GM13976 (cell line): ENCODE measurements around the gene WNK2.

ENCODE experiments used
- DNase-seq: peaks from one replicate; pipeline ENCODE4 v3.0.0; 2012; ENCODE audit warnings: low spot score
- in situ Hi-C: fragments of 300-500 bp; cut with MboI; formaldehyde crosslinking; loops from one replicate; pipeline ENCODE4 v1.12.0; 2022; ENCODE audit warnings: low sequenced_read_pairs, mixed read lengths, inconsistent platforms; ENCODE audit not compliant: unreplicated experiment
- TF ChIP-seq, protein P1 (sequence below): IDR thresholded peaks from 2 replicates; pipeline ENCODE4 v1.5.1; 2012; ENCODE audit warnings: borderline replicate concordance, mild to moderate bottlenecking; ENCODE audit not compliant: insufficient read depth; ENCODE audit errors: extremely low read depth, missing control alignments, control extremely low read depth

Gene WNK2

DNA sequence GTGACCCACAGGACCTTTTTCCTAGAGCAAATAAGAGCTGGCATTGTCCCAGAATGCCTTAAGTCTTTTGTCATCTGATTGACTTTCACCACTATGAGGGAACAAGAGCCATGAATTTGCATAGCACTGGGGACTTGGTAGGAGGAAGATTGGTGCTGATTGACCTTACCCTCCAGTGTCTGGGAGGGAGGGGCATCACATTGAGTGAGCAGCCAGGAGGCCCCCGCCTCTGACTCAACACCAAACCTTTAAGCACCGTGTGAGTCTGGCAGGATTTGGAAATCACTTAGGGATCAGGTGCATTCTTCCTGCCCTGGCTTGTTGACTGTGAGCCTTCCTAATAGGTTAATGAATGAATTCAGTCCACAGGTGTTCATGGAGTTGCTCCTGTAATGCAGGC is 40.7 kb downstream of the WNK2 start:
- DNase-seq = no peak
- in situ Hi-C loops = no loop called here
- TF ChIP-seq, protein P1, sequence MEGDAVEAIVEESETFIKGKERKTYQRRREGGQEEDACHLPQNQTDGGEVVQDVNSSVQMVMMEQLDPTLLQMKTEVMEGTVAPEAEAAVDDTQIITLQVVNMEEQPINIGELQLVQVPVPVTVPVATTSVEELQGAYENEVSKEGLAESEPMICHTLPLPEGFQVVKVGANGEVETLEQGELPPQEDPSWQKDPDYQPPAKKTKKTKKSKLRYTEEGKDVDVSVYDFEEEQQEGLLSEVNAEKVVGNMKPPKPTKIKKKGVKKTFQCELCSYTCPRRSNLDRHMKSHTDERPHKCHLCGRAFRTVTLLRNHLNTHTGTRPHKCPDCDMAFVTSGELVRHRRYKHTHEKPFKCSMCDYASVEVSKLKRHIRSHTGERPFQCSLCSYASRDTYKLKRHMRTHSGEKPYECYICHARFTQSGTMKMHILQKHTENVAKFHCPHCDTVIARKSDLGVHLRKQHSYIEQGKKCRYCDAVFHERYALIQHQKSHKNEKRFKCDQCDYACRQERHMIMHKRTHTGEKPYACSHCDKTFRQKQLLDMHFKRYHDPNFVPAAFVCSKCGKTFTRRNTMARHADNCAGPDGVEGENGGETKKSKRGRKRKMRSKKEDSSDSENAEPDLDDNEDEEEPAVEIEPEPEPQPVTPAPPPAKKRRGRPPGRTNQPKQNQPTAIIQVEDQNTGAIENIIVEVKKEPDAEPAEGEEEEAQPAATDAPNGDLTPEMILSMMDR = no peak

DNA sequence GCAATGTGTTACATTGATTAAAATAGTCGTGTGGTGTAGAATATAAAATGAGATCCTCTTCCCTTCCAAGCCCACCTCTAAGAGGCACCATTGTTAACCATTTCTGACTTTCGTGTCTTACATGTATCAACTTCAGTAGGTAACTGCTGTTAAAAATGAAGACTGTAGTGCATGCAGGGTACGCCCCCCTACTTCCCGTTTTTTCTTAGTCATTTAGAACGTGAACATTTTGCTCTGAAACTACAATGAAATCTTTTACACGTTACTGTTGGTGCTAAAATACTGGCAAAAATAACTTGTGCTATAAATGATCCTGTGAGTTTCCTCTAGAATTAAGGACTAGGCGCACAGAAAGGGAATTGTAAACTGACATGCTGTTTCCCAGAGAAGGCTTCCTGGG is 41.5 kb downstream of the WNK2 start:
- TF ChIP-seq, protein P1 = no peak
- no peak for DNase-seq

DNA sequence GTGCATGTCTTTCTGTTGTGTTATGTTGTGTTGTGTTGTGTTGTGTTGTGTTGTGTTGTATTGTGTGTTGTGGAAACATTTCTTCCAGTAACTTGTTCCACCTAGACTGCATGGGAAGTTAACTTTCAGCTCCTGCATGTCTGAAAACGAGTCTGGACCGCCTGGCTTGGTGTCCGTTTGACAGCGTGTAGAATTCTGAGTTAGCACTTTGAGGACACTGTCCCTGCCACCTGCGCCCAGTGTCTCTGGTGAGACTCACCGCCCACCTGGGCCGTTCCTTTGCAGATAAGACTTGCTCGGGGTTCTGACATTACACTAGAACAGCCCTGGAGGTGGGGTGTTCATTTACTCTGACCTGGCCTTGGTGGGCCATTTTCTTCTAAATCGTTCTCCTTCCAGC is 42.0 kb downstream of the WNK2 start:
- TF ChIP-seq, protein P1 = no peak
- DNase-seq = no peak
- in situ Hi-C loops = no loop called here

More for the DNA sequence above, 41.5 kb downstream of the WNK2 start:
- in situ Hi-C loops = no loop called here

DNA sequence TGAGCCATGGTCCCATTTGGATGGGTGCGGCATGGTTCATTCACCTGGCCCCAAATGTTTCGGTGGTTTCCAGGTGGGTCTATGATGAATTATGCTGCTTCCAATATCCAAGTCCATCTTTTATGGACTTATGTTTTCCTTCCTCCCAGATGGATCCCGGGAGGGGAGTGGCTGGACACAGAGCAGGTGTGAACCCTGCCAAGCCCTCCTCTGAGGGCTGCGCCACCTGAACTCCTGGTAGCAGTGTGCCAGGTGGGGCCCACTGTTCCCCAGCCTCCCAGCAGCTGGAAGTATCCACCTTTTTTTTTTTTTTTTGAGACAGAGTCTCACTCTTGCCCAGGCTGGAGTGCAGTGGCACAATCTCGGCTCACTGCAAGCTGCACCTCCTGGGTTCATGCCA is 42.9 kb downstream of the WNK2 start:
- in situ Hi-C loops = no loop called here
- TF ChIP-seq, protein P1 = no peak
- DNase-seq = no peak

DNA sequence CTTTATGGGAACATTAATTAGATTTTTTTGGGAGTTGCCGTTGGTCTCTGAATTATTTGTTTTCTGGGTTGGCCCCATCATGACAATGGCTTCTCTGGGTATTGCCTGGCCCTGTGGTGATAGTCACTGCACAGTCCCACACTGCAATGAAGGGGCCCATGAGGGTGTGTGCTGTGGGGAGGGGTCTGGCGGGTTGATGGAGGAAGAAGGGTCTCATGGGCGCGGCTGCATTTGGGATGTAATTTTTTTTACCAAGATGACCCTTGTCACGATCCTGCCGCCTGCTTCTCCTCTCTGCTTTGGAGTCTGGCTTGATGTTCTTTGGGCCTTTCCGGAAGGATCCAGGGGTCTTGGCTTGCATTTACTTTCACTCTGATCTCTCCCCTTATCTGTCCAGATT is 44.1 kb downstream of the WNK2 start:
- no peak for DNase-seq
- TF ChIP-seq, protein P1 = no peak
- in situ Hi-C loops = no loop called here

DNA sequence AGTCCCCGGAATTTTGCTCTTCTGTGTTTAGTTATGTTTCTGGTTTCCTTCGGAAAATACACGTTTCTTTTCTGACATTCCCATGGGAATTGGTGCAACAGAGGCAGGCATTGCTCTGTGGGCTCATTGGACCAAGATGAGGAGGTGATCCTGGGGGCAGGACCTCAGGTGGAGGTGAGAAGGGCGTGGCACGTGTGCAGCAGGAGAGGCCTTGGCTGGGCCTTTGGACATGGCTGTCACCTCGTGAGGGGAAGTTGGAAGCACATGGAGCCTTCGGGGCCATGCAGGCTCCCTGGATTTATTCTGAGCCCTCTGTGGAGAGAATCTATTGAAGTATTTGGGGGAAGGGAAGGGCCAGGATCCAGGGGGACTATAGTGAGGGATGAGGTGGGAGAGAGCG is 44.5 kb downstream of the WNK2 start:
- in situ Hi-C loops = no loop called here
- DNase-seq = no peak
- TF ChIP-seq, protein P1 = no peak

DNA sequence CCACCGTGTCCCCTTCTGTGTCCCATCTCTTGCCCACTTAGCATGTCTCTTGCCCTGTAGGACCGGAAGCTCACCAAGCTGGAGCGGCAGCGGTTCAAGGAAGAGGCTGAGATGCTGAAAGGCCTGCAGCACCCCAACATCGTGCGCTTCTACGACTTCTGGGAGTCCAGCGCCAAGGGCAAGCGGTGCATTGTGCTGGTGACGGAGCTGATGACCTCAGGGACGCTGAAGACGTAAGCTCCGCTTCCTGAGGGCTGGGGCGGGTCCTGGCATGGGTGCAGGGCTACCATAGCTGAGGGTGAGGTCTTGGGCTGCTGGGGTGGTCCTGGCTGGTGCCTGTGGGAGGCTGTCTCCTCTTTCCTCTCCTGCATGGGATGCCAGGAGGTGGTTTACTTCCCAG is 45.7 kb downstream of the WNK2 start:
- TF ChIP-seq, protein P1 = no peak
- no peak for DNase-seq
- in situ Hi-C loops = no loop called here
